Left colon (tissue), 2 donors: ENCODE measurements around the gene HSPA6. TPM values are rescaled to one million over a fixed set of nuclear protein-coding genes. Genes with fewer than 3 reads are reported as not detected.
"Not testable (repeated sequence)": the region's sequence is repeated elsewhere in the genome, so short reads cannot be mapped to it uniquely, and the experiment has no call there.

Experiments used
- ATAC-seq: fragments of 200-7000 bp; cut with Tn5 transposase; one replicate; pipeline ENCODE4 v1.9.1; 2020; ENCODE audit warnings: mild to moderate bottlenecking, moderate library complexity
- DNase-seq, 2 donors: peaks; one replicate each; pipeline ENCODE4 v3.0.0-alpha.2; 2020
- intact Hi-C, 2 donors: fragments of 100-400 bp; cut with DNase I in 1 of 2; cut with micrococcal nuclease in 1 of 2; formaldehyde crosslinking; loops; one replicate each; pipeline versions ENCODE4 v1.11.2 to v1.14.0; 2022; cut with DNase I, micrococcal nuclease
- long read RNA-seq: library from polyadenylated mRNA; unstranded; transcript quantifications from one replicate; pipeline ENCODE4 v2.0.0, GENCODE V29; 2021
- total RNA-seq, 2 donors: library from RNA; stranded (reverse); fragmentation: NEBNext Ultra II Directional; extraction: Animal tissue kit (Norgen Biotek cat#: 25700); gene quantifications; one replicate each; pipeline ENCODE4 v1.2.1, GENCODE V29; 2021
- donor health status: DM: no; HTN: no; CAD: no.
- donor health status: DM: yes; HTN: yes; CAD: no.

The HSPA6 gene
- total RNA-seq, result 1 to 10 TPM in 1 of 2 donors, under 1 TPM in 1; 0.64 to 1.4 TPM
- long read RNA-seq, result 0 reads

- DNase-seq (peak in 1 of 2 donors; percentile 58), ATAC-seq (peak; percentile 80)
- intact Hi-C loops, result not testable (repeated sequence)
Observed at GRCh38 chr1:161523817-161524741, at the start of gene HSPA6. HSPA6 (plus strand) TSS chr1:161524540; CDS start chr1:161524659, 119 bp downstream.

- DNase-seq, ATAC-seq, intact Hi-C loops: not testable (repeated sequence)
Observed at GRCh38 chr1:161477711-161478110, 46.6 kb upstream of the HSPA6 start.

DNA sequence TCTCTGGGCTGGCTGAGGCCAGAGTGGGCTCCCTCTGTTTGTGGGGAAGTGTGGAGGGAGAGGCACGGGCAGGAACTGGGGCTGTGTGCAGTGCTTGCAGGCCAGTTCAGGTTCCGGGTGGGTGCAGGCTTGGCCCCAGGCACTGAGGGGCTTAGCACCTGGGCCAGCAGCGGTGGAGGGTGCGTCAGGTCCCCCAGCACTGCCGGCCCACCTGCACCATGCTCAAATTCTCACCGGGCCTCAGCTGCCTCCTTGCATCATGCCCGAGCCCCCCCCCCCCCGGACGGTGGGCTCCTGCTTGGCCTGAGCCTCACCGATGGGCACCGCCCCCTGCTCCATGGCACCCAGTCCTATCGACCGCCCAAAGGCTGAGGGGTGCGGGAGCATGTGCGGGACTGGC is 45.4 kb upstream of the HSPA6 start:
- DNase-seq (no peak), ATAC-seq (no peak)
- intact Hi-C loops, result no loop called here

- intact Hi-C loops, result loop anchor here in 1 of 2 donors (10.0 kb wide), 1 partner anchor 264 kb away; the partner anchor contains the start of gene DUSP12
- ATAC-seq (no peak), DNase-seq (no peak)
Observed at GRCh38 chr1:161480381-161481035, 43.8 kb upstream of the HSPA6 start.

DNA sequence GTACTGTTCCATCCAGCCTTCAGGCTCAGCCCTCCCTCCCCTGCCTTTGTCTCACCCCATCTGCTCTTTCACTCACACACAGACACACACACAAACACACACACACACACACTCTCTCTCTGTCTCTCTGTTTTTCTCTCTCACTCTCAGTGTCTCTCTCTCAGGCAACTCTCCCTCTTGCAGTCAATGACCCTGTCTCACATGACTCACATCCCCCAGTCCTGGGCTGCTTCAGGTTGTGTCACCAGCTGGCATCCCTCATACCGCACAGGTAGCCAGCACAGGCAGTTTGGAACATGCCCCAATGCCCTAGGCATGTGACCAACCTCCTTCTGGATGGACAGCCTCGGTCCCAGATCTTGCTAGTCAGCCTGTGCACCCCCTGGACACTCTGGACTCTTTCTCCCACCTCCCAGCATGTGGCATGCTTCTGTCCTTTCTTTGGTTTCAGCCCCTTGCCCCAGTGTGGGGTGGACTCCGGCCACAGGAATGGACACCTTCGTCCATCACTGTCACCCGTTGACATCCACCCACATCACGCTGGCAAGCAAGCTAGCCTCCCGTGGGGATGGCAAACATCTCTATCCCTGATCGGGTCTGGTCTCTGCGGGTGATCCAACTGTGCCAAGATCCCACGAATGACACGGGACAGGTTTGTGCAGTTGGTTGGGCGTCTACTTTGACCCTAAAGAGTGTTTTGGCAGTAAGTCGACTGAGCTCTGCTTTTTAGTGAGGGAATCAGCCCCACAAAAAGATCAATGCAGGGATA is 42.5 kb upstream of the HSPA6 start:
- no peak for DNase-seq
- intact Hi-C loops, result loop anchor here in 1 of 2 donors (10.0 kb wide), 1 partner anchor 263 kb away; the partner anchor contains the start of gene DUSP12
- ATAC-seq, result no peak

- intact Hi-C loops, result loop anchor here in 1 of 2 donors (10.0 kb wide), 1 partner anchor 262 kb away; the partner anchor contains the start of gene DUSP12
- no peak for ATAC-seq
- DNase-seq, result no peak
Observed at GRCh38 chr1:161482610-161483009, 41.7 kb upstream of the HSPA6 start.

DNA sequence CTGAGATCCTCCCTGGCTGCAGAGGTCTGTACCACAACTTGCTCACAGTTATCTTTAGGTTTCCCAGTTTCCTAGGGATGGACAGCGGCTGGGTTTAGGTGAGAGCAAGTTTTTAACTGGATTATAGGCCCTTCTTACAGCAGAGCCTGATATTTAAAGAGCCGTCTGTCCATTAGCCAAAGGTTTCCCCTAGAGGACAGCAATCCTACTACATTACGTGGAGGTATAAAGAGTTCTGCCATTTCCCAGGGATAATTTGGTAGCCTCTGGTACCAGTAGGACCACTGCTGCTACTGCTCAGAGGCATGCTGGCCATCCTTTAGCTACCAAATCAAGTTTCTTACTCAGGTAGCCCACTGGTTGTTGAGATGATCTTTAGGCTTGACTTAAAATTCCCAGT is 41.0 kb upstream of the HSPA6 start:
- ATAC-seq (no peak), DNase-seq (no peak)
- intact Hi-C loops, result loop anchor here in 1 of 2 donors (10.0 kb wide), 1 partner anchor 261 kb away; the partner anchor contains the start of gene DUSP12

- intact Hi-C loops, result loop anchor here in 1 of 2 donors (10.0 kb wide), 1 partner anchor 260 kb away; the partner anchor contains the start of gene DUSP12
- DNase-seq (no peak), ATAC-seq (no peak)
Observed at GRCh38 chr1:161484613-161485012, 39.7 kb upstream of the HSPA6 start.

- intact Hi-C loops, result loop anchor here in 1 of 2 donors (10.0 kb wide), 1 partner anchor 258 kb away; the partner anchor contains the start of gene DUSP12
Observed at GRCh38 chr1:161486806-161487741, 37.3 kb upstream of the HSPA6 start.

GRCh38 chr1:161491472-161491871 is 32.9 kb upstream of the HSPA6 start:
- DNase-seq (no peak), ATAC-seq (no peak)
- intact Hi-C loops, result no loop called here

More at GRCh38 chr1:161486806-161487741, 37.3 kb upstream of the HSPA6 start:
- peak; percentile 62 for ATAC-seq
- peak in 1 of 2 donors; percentile 28 for DNase-seq

- intact Hi-C loops, result no loop called here
Observed at GRCh38 chr1:161492827-161493226, 31.5 kb upstream of the HSPA6 start.

DNA sequence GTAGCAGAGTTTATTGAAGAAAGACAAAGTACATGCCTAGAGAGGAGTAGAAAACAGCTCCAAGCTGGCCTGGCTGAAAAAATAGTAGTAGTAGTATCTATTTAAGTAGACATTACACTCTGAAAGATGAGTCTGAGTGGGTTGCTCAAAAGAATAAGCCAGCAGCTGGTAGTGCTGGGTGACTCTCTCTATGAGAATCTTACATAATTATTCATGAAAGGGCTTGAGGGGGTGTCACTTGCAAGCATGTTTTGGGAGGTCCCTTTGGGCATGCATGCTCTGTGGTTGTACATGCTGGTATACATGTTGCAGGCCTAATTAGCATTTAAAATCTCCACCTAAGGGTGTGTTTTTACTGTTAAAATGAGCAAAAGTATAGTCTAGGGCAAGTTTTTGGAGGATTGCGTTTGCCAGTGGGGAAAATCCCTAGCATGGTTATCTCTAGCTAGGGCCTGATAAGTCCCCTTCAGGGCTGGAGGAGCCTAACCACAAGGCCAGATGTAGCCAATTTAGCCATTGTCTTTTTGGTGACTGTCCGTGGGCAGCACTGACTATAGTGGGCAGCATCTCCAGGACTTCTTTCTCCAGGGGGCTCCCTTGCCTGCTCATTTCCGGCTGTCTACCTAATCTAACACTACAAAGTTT is 30.1 kb upstream of the HSPA6 start:
- DNase-seq, result no peak
- ATAC-seq, result no peak
- intact Hi-C loops, result no loop called here

More at GRCh38 chr1:161492827-161493226, 31.5 kb upstream of the HSPA6 start:
- ATAC-seq (no peak), DNase-seq (no peak)

DNA sequence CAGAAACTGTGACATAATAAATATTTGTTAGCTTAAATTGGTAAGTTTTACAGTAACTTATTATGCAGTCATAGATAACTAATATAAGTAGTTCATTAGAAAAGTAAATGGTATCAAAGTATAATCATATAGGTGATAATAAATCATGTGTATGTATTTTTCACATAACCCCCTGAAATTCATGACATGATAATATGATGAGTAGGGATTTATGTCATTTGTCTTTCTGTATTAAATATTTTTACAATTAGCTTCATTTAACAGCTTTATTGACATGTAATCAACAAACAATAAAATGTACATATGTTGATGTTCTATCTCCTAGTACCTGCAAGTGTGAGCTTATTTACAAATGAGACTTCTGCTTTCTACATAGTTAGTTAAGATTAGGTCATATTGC is 28.9 kb upstream of the HSPA6 start:
- no peak for ATAC-seq
- no peak for DNase-seq
- intact Hi-C loops, result no loop called here

DNA sequence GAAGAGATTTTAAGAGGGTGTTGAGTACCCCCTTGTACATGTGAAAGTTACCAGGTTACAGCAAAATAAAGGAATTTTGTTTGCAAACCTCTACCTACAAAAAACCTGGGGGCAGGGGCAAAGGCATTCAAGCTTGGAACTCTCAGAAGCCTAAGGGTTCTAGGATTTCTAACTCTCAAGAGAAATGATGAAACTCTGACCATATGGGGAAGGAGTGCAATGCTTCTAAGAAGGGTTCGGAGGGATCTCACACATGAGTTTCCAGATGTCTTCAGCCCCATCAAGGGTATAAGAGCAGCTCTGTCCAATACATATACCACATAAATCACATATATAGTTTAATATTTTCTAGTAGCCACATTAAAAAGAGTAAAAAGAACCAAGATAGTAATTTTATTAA is 26.4 kb upstream of the HSPA6 start:
- DNase-seq (no peak), ATAC-seq (no peak)
- intact Hi-C loops, result no loop called here

DNA sequence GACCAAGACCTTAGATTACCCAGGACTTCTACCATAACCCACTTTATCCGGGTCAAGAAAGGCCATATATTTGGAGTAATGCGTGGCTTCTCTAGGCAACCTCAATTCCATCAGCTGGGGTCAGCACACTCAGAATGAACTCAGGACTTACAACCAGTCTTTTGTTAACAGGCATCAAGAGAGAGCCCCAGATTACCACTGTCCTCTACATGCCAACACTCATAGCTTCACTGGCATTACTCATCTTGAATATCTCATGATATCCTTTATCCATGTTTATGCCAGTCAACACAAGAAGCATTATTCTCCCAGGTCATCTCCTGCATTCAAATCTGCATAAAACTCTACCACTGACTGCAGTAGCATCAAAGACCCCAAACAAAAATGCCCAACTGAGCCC is 25.7 kb upstream of the HSPA6 start:
- DNase-seq (no peak), ATAC-seq (no peak)
- intact Hi-C loops, result no loop called here

DNA sequence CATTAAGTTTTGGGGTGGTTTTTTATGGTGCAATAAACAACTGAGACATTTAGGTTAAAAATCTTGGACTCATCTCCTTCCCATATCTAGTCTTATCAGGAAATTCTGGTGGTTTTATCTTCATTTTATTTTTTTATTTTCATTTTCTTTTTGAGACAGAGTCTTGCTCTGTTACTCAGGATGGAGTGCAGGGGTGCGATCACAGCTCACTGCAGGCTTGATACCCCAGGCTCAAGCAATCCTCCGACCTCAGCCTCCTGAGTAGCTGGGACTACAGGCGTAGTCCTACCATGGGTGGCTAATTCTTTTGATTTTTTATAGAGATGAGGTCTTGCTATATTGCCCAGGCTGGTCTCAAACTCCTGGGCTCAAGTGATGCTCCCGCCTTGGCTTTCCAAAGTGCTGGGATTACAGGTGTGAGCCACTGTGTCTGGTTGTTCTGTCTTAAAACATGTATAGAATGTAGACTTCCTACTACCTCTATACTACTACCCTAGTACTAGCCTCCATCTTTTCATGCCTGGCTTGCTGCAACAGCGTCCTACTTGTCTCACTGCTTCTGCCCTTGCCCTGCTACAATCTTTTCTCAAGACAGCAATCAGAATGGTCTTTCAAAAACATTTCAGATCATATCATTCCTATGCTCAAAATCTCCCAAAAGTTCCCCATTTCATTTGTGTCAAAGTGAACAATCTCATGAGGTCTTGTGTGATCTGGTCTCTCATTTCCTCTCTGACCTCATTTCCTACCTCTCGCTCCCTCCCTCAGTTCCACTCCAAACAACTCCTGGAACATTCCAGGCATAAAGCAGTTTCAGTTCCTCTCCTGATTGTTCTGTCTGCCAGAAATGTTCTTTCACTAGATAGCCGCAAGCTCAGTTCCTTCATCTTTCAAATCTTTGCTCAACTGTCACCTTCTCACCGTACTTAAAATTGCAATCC is 25.0 kb upstream of the HSPA6 start:
- DNase-seq, result no peak
- ATAC-seq, result no peak
- intact Hi-C loops, result no loop called here
